Kidney (tissue), 14 donors: ENCODE results near the gene CCDC149. TPM values are rescaled to one million over a fixed set of nuclear protein-coding genes. Genes with fewer than 3 reads are reported as not detected.

Source experiments
- DNase-seq, 5 donors: peaks; one replicate each; pipeline ENCODE4 v3.0.0-alpha.2; 2013 to 2020
- FAIRE-seq: peaks from 2 replicates; lab custom pipeline; 2012; peaks lifted over from hg19 to GRCh38; lab: Jason Lieb, UNC
- H3K27ac ChIP-seq, 2 donors: one replicate each; pipeline ENCODE4 v1.7.0; 2013; ENCODE audit warnings: low read depth in 2 of 2, low read length in 2 of 2, inconsistent platforms in 1 of 2
- H3K27me3 ChIP-seq: one replicate; pipeline ENCODE4 v1.7.1; 2013; ENCODE audit warnings: low read length, inconsistent platforms; ENCODE audit not compliant: control insufficient read depth, insufficient read depth
- H3K36me3 ChIP-seq, 3 donors: one replicate each; pipeline versions ENCODE4 v1.7.0 to v1.7.1; 2013; ENCODE audit warnings: low read length in 3 of 3, control low read depth in 1 of 3, inconsistent platforms in 1 of 3; ENCODE audit not compliant: insufficient read depth in 3 of 3, control insufficient read depth in 2 of 3
- H3K4me1 ChIP-seq, 3 donors: one replicate each; pipeline versions ENCODE4 v1.7.0 to v1.7.1; 2013; ENCODE audit warnings: low read length in 3 of 3, inconsistent platforms in 1 of 3, low read depth in 1 of 3; ENCODE audit not compliant: control insufficient read depth in 2 of 3, insufficient read depth in 2 of 3
- H3K4me3 ChIP-seq, 3 donors: one replicate each; pipeline versions ENCODE4 v1.7.0 to v1.8.1; 2013; ENCODE audit warnings: low read length in 3 of 3, control low read depth in 1 of 3, inconsistent platforms in 1 of 3
- H3K9ac ChIP-seq, 3 donors: one replicate each; pipeline versions ENCODE4 v1.7.0 to v1.7.1; 2013; ENCODE audit warnings: low read length in 3 of 3, control low read depth in 1 of 3, inconsistent platforms in 1 of 3
- H3K9me3 ChIP-seq, 3 donors: one replicate each; pipeline versions ENCODE4 v1.7.0 to v1.7.1; 2013; ENCODE audit warnings: low read length in 3 of 3, control low read depth in 1 of 3, inconsistent platforms in 1 of 3; ENCODE audit not compliant: control insufficient read depth in 2 of 3, insufficient read depth in 1 of 3
- CTCF ChIP-seq: IDR thresholded peaks from 3 replicates; pipeline ENCODE4 v1.5.1; 2012; ENCODE audit warnings: mild to moderate bottlenecking, moderate library complexity, borderline replicate concordance; ENCODE audit not compliant: insufficient read depth; ENCODE audit errors: extremely low read depth
- intact Hi-C: fragments of 100-400 bp; cut with DNase I; formaldehyde crosslinking; loops from one replicate; pipeline ENCODE4 v1.11.1; 2022
- polyA plus RNA-seq: library from polyadenylated mRNA; stranded (reverse); fragments of 350-450 nt; fragmentation: Illumina TruSeq; extraction: RNeasy Lipid Tissue Mini Kit (QIAGEN cat#74804); gene quantifications from one replicate; pipeline ENCODE4 v1.2.3, GENCODE V29; 2014; ENCODE audit warnings: low read depth, low replicate concordance; ENCODE audit not compliant: insufficient read depth
- total RNA-seq: library from RNA; stranded (reverse); fragmentation: NEBNext Ultra II Directional; extraction: Animal tissue kit (Norgen Biotek cat#: 25700); gene quantifications from one replicate; pipeline ENCODE4 v1.2.1, GENCODE V29; 2021
- donor health status: control.
- donor health status: control.
- donor health status: control.
- donor health status: control.
- donor health status: control.
- donor health status: DM: yes; HTN: yes; CAD: no.
- donor health status: Normal renal cell carcinoma (clear cell type).

The CCDC149 gene
- total and polyA plus RNA-seq, 2 donors from 2014 or later: 6.9 to 21.8 TPM

GRCh38 chr4:24813732-24814131 lies 99.1 kb downstream of the CCDC149 start:
- no peak overlapping the region for H3K4me3 ChIP-seq
- no peak for TF ChIP-seq CTCF
- no peaks in the 10 kb centered on the region for H3K9me3 ChIP-seq
- H3K4me1 ChIP-seq: no peaks in the 10 kb centered on the region
- DNase-seq: no peak
- no peak for FAIRE-seq
- no peak overlapping the region for H3K27ac ChIP-seq
- H3K27me3 ChIP-seq: no peaks in the 10 kb centered on the region
- H3K36me3 ChIP-seq: peaks cover 0 to 4% (median 0%) of the 10 kb centered on the region in 3 donors
- intact Hi-C loops: no loop called here
- H3K9ac ChIP-seq: no peak overlapping the region

- Histone ChIP-seq H3K4me3 (no peak overlapping the region), H3K4me1 (no peaks in the 10 kb centered on the region), H3K27ac (no peak overlapping the region), H3K9me3 (no peaks in the 10 kb centered on the region), H3K9ac (no peak overlapping the region), H3K36me3 (no peaks in the 10 kb centered on the region), H3K27me3 (no peaks in the 10 kb centered on the region)
- DNase-seq (no peak), FAIRE-seq (no peak)
- intact Hi-C loops: no loop called here
- TF ChIP-seq CTCF: no peak
Observed at GRCh38 chr4:24810871-24811631, 101.8 kb downstream of the CCDC149 start.

- Histone ChIP-seq H3K9ac (no peak overlapping the region), H3K27me3 (no peaks in the 10 kb centered on the region), H3K9me3 (no peaks in the 10 kb centered on the region), H3K27ac (no peak overlapping the region), H3K4me1 (no peaks in the 10 kb centered on the region), H3K4me3 (no peak overlapping the region), H3K36me3 (no peaks in the 10 kb centered on the region)
- intact Hi-C loops: no loop called here
- DNase-seq: no peak
- no peak for TF ChIP-seq CTCF
- no peak for FAIRE-seq
Observed at GRCh38 chr4:24809815-24810405, 102.9 kb downstream of the CCDC149 start.
